CD4-positive, alpha-beta T cell treated with Interleukin-15 for 1 hour (primary cell): ENCODE results near the gene TMEM212.
"Not testable (repeated sequence)": the region's sequence is repeated elsewhere in the genome, so short reads cannot be mapped to it uniquely, and the experiment has no call there.

ENCODE experiments used
- DNase-seq: peaks from one replicate; pipeline ENCODE4 v3.0.0-alpha.2; 2020

TMEM212 gene

DNA sequence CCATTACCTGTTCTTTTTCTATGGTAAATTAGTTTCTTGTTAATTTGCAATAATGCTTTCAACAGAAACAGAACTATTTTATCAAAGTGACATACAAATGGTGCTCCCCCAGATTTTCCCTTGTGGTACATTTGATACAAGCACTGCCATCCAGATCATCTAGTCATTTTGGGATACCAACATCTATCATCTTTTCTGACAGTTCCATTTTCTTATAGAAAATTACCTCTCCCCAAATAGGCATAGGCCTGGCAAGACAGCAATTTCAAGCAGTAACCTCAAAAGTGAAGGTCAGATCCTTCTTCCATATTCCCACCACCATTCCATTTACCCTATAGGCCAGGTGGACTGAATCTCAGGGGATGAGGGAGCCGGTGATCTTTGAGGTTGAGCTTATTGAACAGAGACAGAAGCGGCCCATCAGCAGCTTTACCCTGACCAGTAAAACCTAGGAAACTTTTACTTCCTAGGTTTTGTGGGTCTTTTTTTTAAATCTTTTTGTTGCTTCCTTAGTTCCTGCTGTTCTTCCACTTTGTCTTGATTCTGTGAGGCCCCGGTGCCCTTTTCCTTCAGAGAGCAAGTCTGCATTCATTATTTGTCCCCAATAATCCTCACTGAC is 29.8 kb upstream of the TMEM212 start:
- DNase-seq: no peak

DNA sequence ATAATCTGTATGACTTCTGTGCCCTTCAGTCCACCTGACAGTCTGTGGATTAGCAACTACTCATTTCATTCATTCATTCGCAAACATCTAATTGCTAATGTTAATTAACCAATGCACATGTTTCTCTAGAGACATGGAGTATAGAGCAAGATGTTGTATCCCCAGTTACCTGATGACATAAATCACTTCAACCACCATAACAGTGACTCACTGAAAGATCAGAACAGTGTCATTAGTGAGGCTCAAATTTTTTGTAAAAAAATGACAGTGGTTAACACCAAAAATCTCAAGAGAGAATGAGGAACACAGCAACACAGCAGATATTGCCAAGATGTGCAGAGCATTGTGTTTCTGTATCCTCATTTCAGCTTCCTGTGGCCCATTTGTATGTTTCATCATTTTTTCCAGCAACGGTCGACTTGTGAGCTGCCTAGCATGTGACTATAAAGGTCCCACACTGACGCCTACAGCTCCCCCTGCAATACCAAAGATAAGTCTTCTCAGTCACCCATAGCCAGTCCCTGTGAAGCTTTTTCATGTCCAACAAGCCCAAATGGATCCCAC is 29.2 kb upstream of the TMEM212 start:
- DNase-seq: peak; percentile 67

DNA sequence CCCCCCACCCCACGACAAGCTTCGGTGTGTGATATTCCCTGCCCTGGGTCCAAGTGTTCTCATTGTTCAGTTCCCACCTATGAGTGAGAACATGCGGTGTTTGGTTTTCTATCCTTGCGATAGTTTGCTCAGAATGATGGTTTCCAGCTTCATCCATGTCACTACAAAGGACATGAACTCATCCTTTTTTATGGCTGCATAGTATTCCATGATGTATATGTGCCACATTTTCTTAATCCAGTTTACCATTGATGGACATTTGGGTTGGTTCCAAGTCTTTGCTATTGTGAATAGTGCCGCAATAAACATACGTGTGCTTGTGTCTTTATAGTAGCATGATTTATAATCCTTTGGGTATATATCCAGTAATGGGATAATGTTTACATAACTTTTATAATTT is 28.5 kb upstream of the TMEM212 start:
- DNase-seq: not testable (repeated sequence)

- no peak for DNase-seq
Measured at GRCh38 chr3:171815973-171816595, 27.1 kb upstream of the TMEM212 start.

GRCh38 chr3:171817074-171817800 is 25.9 kb upstream of the TMEM212 start:
- DNase-seq: no peak

GRCh38 chr3:171821044-171821443 is 22.1 kb upstream of the TMEM212 start:
- no peak for DNase-seq

DNA sequence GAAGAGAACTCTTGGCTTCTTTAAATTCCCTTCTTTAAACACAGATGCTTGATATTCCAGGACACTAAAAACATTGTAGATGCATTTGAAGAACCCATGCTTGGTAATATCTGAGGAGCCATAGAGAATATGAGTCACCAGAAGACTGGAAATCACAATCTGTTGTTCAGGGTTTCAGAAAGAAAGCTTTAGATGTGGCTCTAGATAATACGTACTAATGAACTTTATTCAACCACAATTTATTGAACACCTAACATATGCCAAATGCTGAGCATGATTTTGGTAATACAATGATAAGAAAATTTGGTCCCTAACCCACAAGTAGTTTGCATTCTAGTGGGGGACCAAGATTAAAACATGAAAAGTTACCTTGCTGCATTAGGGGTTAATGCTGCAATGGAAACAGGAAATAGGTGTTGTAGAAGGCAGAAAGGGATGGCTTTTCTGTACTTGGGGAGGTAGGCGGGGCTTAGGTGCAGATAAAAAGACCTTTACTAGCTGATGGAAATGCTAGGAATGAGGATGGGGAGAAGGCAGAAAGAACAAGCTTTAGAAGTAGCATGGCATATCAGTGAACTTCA is 21.3 kb upstream of the TMEM212 start:
- no peak for DNase-seq

DNA sequence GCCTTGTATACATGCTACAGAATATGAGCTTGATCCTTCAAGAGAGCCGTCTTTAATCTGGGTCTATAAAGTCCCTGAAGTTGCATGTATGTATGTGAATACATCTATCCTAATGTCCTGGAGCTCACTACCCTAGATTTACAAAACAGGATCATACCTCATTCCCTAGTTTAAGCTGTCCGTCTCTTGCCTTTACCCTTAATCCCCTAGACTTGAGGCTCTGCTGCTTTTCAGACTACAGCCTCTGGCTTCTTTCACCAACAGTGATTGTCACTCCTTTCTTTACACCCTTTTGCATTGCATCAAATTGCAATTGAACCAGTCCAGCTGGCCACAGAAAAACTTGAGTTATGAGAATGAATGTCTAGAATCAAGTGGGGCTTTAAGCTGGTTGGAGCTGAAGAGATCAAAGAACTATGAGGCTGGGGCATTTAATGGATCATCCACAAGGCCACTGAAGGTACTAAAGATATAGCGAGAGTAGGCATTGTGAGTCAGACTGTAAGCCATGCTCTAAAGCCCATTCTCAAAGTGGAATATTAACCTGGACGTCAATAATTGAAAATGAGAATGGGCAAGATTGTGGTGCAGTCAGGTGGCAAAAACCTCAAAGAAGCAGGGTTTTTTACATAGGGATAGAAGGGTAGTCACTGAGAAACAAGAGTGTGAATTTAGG is 20.6 kb upstream of the TMEM212 start:
- DNase-seq: no peak

DNA sequence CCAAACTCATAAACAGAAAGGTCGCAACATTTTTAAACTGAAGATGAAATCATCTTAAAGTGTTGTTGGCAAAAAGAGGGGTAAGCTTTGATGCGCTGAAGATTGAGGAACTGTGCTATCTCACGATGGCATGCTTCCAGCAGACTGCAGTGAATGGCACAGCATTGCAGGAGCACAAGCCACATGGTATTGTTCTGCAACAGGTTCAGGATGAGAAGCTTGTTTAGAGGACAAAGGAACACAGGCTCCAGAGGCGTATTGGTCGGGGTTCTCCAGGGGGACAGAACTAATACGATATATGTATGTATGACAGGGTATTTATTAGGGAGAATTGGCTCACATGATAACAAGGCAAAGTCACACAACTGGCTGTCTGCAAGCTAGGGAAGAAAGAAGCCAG is 19.0 kb upstream of the TMEM212 start:
- peak; percentile 21 for DNase-seq

- no peak for DNase-seq
Measured at GRCh38 chr3:171824824-171825221, 18.3 kb upstream of the TMEM212 start.

- DNase-seq: no peak
Measured at GRCh38 chr3:171825222-171825828, 17.8 kb upstream of the TMEM212 start.

DNA sequence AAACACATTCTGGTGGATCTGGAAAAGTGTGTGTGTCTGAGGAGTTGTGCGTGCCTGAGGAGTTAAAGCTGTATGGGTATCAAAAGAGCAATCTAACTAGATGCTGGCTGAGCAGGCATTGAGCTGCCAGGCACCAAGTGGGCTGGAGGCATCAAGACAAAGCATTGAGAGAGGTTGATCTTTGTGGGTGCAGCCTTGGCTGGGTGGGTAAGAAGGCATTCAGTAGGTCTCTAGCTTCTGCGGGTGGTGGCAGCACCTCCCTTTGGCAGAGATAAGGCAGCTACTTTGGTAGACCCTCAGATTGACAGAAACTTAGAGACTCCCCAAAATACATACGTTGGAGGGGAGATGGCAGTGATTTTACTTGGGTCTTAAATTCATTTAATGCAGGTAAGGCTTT is 15.8 kb upstream of the TMEM212 start:
- no peak for DNase-seq

DNA sequence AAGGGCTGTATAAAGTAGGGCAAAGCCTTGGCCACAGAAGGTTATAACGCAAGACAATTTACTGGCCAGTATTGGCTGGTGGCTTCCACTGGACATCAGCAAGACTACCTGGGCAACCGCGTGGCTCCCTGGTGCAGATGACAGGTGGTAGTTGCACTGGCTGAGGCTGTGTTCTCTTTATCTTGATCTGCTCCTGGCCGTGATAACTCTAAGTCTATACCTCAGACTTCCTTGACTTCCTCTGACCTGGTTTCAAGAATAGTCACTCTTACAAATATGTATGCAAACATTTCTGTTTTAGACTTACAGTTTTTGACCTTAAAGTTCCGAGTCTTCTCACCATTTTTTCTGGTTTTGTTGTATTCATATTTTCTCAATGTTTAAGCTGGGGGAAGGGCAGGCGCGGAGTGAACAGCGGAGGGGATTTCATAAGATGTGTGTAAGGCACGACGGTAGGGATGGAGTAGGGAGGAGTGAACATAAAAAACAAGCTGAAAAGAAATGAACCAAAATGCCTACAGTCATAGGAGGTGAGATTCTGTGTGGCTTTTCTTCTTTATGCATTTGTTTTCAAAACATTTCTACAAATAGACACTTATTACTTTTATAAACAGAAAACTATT is 15.2 kb upstream of the TMEM212 start:
- DNase-seq: no peak

DNA sequence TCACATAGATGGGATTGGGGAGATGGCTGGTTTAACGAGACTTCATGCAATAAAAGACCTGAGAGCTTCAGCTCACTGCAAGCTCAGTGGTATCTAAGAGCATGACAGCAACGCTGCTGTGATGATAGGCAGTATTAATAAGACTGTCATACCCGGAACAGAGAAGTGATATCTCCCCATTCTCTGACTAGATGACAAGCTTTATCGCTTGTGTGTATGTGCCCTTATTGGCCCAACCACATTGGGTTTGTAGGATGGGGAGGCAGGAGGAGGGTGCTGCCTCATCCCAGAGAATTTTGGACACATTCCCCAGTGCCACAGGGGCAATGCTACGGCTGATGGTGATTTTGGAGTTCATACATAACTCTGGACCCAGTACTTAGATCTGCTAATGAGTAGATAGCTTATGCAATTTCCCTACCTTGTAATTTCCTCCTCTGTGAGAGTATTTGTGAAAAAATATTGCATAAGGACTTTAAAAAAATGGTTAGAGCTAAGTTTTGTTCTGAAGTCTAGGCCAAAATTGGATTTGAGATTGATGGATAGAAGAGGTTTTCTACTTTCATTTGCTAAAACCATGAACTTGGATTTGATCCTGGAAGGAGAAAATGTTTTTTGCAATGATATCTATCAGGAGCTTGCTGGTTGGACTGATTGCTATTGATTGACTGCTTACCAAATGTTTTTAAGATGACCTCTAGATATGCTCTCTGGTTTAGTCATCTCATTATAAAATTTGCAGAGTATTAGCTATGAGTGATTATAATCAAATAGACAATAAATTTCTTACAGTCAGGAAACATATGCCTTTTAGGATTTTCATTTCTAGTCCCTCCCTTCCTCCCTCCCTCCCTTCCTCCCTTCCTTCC is 14.0 kb upstream of the TMEM212 start:
- DNase-seq: no peak

- peak; percentile 42 for DNase-seq
Measured at GRCh38 chr3:171829841-171830517, 13.2 kb upstream of the TMEM212 start.

DNA sequence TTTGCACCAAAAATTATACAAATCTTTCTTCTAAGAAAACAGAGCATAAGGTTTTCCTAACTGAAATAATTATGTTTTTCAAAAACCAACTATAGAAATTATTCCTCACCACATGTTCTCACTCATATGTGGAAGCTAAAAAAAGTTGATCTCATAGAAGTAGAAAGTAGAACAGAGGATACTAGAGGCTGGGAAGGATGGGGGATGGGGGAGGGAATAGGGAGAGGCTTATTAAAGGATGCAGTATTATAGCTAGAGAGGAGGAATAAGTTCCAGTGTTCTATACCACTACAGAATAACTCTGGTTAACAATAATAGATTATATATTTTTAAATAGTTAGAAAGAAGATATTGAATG is 12.7 kb upstream of the TMEM212 start:
- DNase-seq: no peak

- no peak for DNase-seq
Measured at GRCh38 chr3:171831936-171832335, 11.2 kb upstream of the TMEM212 start.

DNA sequence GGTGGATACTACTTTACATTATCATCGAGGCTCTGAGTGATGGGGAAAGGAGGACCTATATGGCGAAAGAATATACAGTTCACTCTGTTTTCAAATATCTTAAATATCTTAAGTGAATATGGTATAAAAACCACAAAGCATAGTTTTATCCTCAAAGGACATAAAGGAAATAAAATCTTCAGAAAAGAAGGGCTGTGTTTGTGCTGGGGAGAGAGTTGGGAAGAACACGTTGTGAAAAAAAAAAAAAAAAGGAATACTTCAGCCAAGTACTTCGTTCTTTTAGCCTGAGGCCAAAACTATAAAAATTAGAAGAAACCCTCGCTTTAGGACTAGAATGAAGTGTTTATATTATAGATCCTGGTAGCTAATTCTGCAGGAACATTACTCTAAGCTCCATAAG is 10.2 kb upstream of the TMEM212 start:
- DNase-seq: no peak

GRCh38 chr3:171833789-171834460 is 9.2 kb upstream of the TMEM212 start:
- no peak for DNase-seq

DNA sequence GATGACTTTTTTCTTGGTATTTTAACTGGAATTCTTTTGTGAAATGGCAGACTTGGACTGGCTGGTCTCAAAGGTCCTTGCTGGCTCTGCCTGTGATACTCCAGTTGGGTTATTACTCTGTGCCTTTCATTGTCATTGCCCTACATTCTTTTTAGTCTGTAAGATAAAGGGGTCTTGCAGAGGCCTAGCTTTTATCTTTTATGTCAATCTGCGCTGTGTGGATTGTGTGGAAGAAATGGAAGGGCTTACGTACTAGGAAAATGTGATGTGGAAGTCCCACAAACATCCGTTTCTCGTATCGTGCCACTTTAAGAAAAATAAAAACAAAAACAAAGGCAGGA is 8.7 kb upstream of the TMEM212 start:
- DNase-seq: no peak
